HG03520 (cell line): ENCODE measurements around the gene DZANK1.
"Not testable (repeated sequence)": the region's sequence is repeated elsewhere in the genome, so short reads cannot be mapped to it uniquely, and the experiment has no call there.

Experiments used
- ATAC-seq: cut with Tn5 transposase; IDR thresholded peaks from one replicate; pipeline ENCODE4 v1.9.1; 2021; ENCODE audit warnings: mild to moderate bottlenecking, moderate library complexity; ENCODE audit not compliant: unreplicated experiment

DZANK1 gene

GRCh38 chr20:18443886-18444285, 22.9 kb downstream of the DZANK1 start:
- no peak for ATAC-seq

- ATAC-seq: no peak
Measured at GRCh38 chr20:18440403-18440802, 26.4 kb downstream of the DZANK1 start.

- no peak for ATAC-seq
Measured at GRCh38 chr20:18436847-18437246, 30.0 kb downstream of the DZANK1 start.

- ATAC-seq: no peak
Measured at GRCh38 chr20:18431206-18431605, 35.6 kb downstream of the DZANK1 start.

GRCh38 chr20:18430172-18430826, 36.5 kb downstream of the DZANK1 start:
- no peak for ATAC-seq

GRCh38 chr20:18428490-18429173, 38.2 kb downstream of the DZANK1 start:
- ATAC-seq: no peak

GRCh38 chr20:18427214-18427613, 39.6 kb downstream of the DZANK1 start:
- no peak for ATAC-seq

- no peak for ATAC-seq
Measured at GRCh38 chr20:18421608-18422007, 45.2 kb downstream of the DZANK1 start.

- no peak for ATAC-seq
Measured at GRCh38 chr20:18416486-18416885, 50.3 kb downstream of the DZANK1 start.

GRCh38 chr20:18414140-18414539, 52.7 kb downstream of the DZANK1 start:
- no peak for ATAC-seq

- no peak for ATAC-seq
Measured at GRCh38 chr20:18412221-18412901, 54.5 kb downstream of the DZANK1 start.

GRCh38 chr20:18405826-18406225, 61.0 kb downstream of the DZANK1 start:
- ATAC-seq: no peak

- no peak for ATAC-seq
Measured at GRCh38 chr20:18404172-18404571, 62.7 kb downstream of the DZANK1 start.

GRCh38 chr20:18403269-18403668, 63.6 kb downstream of the DZANK1 start:
- ATAC-seq: no peak

GRCh38 chr20:18401305-18401704, 65.5 kb downstream of the DZANK1 start:
- ATAC-seq: no peak

GRCh38 chr20:18400460-18400859, 66.4 kb downstream of the DZANK1 start:
- no peak for ATAC-seq

GRCh38 chr20:18398713-18399112, 68.1 kb downstream of the DZANK1 start:
- ATAC-seq: not testable (repeated sequence)

GRCh38 chr20:18397030-18397429, 69.8 kb downstream of the DZANK1 start:
- no peak for ATAC-seq

- no peak for ATAC-seq
Measured at GRCh38 chr20:18395544-18395943, 71.3 kb downstream of the DZANK1 start.

GRCh38 chr20:18394363-18394762, 72.5 kb downstream of the DZANK1 start:
- no peak for ATAC-seq

- ATAC-seq: no peak
Measured at GRCh38 chr20:18391686-18392085, 75.1 kb downstream of the DZANK1 start.

- no peak for ATAC-seq
Measured at GRCh38 chr20:18390201-18390600, 76.6 kb downstream of the DZANK1 start.
